Measurements from ENCODE around the gene BTNL9. TPM values are rescaled to one million over a fixed set of nuclear protein-coding genes. Genes with fewer than 3 reads are reported as not detected.

BTNL9 gene

GRCh38 chr5:181109489-181110013, 69.5 kb downstream of the BTNL9 start:
- TF ChIP-seq POLR2AphosphoS5 (IDR thresholded peaks at IDR 0.05; ENCODE audit: low read depth) (no peak), CTCF (IDR thresholded peaks at IDR 0.05; ENCODE audit: insufficient read depth, low read length) (no peak), GABPA (IDR thresholded peaks at IDR 0.05; ENCODE audit: low read depth) (no peak), SPI1 (IDR thresholded peaks at IDR 0.05; ENCODE audit: borderline replicate concordance, low read depth) (no peak), REST (IDR thresholded peaks at IDR 0.05; ENCODE audit: insufficient replicate concordance, low read depth) (no peak)
- H3K4me3 ChIP-seq (replicated peaks; ENCODE audit: insufficient read depth, low read length) = no peak overlapping the region
- DNase-seq (ENCODE audit: low read depth in 1 of 2, low spot score in 1 of 2) = no peak
- no peak overlapping the region for H3K27ac ChIP-seq (replicated peaks)
- H3K27me3 ChIP-seq (ENCODE audit: insufficient read depth, poor library complexity, severe bottlenecking) = peaks cover 2% of the 10 kb centered on the region

DNA sequence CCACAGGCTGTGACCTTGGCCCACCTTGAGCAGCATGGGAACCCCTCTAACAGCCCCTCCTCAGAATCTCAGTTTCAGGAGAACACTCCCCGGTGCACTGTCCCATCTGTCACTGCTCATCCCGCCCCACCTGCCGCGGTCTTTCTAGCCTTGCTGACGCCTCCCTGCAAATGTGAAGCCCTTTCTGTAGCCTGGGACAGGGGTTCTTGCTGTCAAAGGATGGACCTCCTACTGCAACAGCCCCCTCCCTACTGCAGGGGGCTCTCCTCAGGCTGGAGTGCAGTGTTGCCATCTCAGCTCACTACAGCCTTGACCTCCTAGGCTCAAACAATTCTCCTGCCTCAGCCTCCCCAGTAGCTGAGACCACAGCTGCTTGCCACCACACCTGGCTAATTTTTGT, 70.9 kb downstream of the BTNL9 start:
- no peak for DNase-seq (ENCODE audit: low read depth in 1 of 2, low spot score in 1 of 2)
- TF ChIP-seq REST (IDR thresholded peaks at IDR 0.05; ENCODE audit: insufficient replicate concordance, low read depth) (no peak), POLR2AphosphoS5 (IDR thresholded peaks at IDR 0.05; ENCODE audit: low read depth) (no peak), CTCF (IDR thresholded peaks at IDR 0.05; ENCODE audit: insufficient read depth, low read length) (no peak), SPI1 (IDR thresholded peaks at IDR 0.05; ENCODE audit: borderline replicate concordance, low read depth) (no peak), GABPA (IDR thresholded peaks at IDR 0.05; ENCODE audit: low read depth) (no peak)
- Histone ChIP-seq H3K27ac (replicated peaks) (no peak overlapping the region), H3K4me3 (replicated peaks; ENCODE audit: insufficient read depth, low read length) (no peak overlapping the region), H3K27me3 (ENCODE audit: insufficient read depth, poor library complexity, severe bottlenecking) (peaks cover 15% of the 10 kb centered on the region)

Small RNA genes within 50 kb of the gene (microRNA-seq; reads per million reads assigned to microRNA genes)
- not detected for gene MIR8089

Data from HL-60 (cell line).